Vagina (tissue), 2 donors: ENCODE measurements around the gene ANO8.

Experiments
- CTCF ChIP-seq, 3 experiments: fragments of 450-650 bp in 2 of 3; fragments of 200-600 bp in 1 of 3; sonication (generic) in 1 of 3; IDR thresholded peaks; one replicate each; pipeline ENCODE4 v1.5.1; 2017 to 2019; ENCODE audit warnings: antibody characterized with exemption in 3 of 3, mild to moderate bottlenecking in 2 of 3, moderate library complexity in 2 of 3
- POLR2A ChIP-seq, 2 donors: fragments of 450-650 bp; IDR thresholded peaks; one replicate each; pipeline ENCODE4 v1.6.1; 2017; ENCODE audit warnings: antibody characterized with exemption in 2 of 2, mild to moderate bottlenecking in 2 of 2, moderate library complexity in 2 of 2
- POLR2AphosphoS5 ChIP-seq, 2 donors: sonication (generic); formaldehyde crosslinking; IDR thresholded peaks; one replicate each; pipeline ENCODE4 v1.9.0; 2017; ENCODE audit warnings: antibody characterized with exemption in 2 of 2, mild to moderate bottlenecking in 2 of 2, low read depth in 1 of 2; ENCODE audit not compliant: insufficient read depth in 1 of 2

- TF ChIP-seq POLR2A (IDR thresholded peaks at IDR 0.05) (no peak), CTCF (IDR thresholded peaks at IDR 0.05) (no peak), POLR2AphosphoS5 (IDR thresholded peaks at IDR 0.05; ENCODE audit: insufficient read depth in 1 of 2, low read depth in 1 of 2) (no peak)
Observed at GRCh38 chr19:17289489-17289888, 45.2 kb downstream of the ANO8 start.
